GM18861 (cell line): Measurements from ENCODE around the gene ZNF311.

Source experiments
- ATAC-seq: cut with Tn5 transposase; IDR thresholded peaks from one replicate; pipeline ENCODE4 v1.9.1; 2021; ENCODE audit not compliant: unreplicated experiment

ZNF311 gene

GRCh38 chr6:29005183-29005885, at the start of gene ZNF311:
ZNF311 (minus strand) TSS chr6:29005315; CDS start chr6:29003954, 1,361 bp downstream.
- no peak for ATAC-seq

- no peak for ATAC-seq
Observed at GRCh38 chr6:29051680-29052079, 46.6 kb upstream of the ZNF311 start.

- ATAC-seq = no peak
Observed at GRCh38 chr6:29045075-29045474, 40.0 kb upstream of the ZNF311 start, which contains the start of gene OR2W1. OR2W1 (minus strand) TSS chr6:29045175; CDS start chr6:29045175, 0 bp downstream.

GRCh38 chr6:29035951-29036350, 30.8 kb upstream of the ZNF311 start:
- ATAC-seq = no peak

GRCh38 chr6:29028821-29029220, 23.7 kb upstream of the ZNF311 start:
- no peak for ATAC-seq

- no peak for ATAC-seq
Observed at GRCh38 chr6:29025927-29026585, 20.9 kb upstream of the ZNF311 start.

- no peak for ATAC-seq
Observed at GRCh38 chr6:29021434-29021833, 16.3 kb upstream of the ZNF311 start.

- no peak for ATAC-seq
Observed at GRCh38 chr6:29019629-29020028, 14.5 kb upstream of the ZNF311 start.

GRCh38 chr6:29017428-29017802, 12.3 kb upstream of the ZNF311 start:
- ATAC-seq = no peak

- peak; percentile 57 for ATAC-seq
Observed at GRCh38 chr6:29016559-29017427, 11.7 kb upstream of the ZNF311 start.

- ATAC-seq = no peak
Observed at GRCh38 chr6:29014729-29015608, 9.9 kb upstream of the ZNF311 start.

- no peak for ATAC-seq
Observed at GRCh38 chr6:29011276-29011734, 6.2 kb upstream of the ZNF311 start.

- no peak for ATAC-seq
Observed at GRCh38 chr6:29009358-29009757, 4.2 kb upstream of the ZNF311 start.

- ATAC-seq = no peak
Observed at GRCh38 chr6:29008089-29008488, 3.0 kb upstream of the ZNF311 start.

- no peak for ATAC-seq
Observed at GRCh38 chr6:28996844-28997510, 8.1 kb downstream of the ZNF311 start.

GRCh38 chr6:28995093-28995650, 9.9 kb downstream of the ZNF311 start:
- no peak for ATAC-seq

GRCh38 chr6:28988536-28989311, 16.4 kb downstream of the ZNF311 start:
- no peak for ATAC-seq

- no peak for ATAC-seq
Observed at GRCh38 chr6:28985462-28986164, 19.5 kb downstream of the ZNF311 start.
